WTC11 (cell line): ENCODE data around the gene ANXA9. TPM values are rescaled to one million over a fixed set of nuclear protein-coding genes. Genes with fewer than 3 reads are reported as not detected.
A peak's percentile ranks its signal among the peaks of the same experiment; 100 is the strongest.

Source experiments
- ATAC-seq: fragments of 200-7000 bp; cut with Tn5 transposase; 2 replicates; pipeline ENCODE4 v1.10.0; 2021; ENCODE audit warnings: mild to moderate bottlenecking, moderate library complexity
- CTCF ChIA-PET: fragments of 300-600 bp; sonication (Branson Sonifier 250); formaldehyde crosslinking; loops from one replicate; lab custom pipeline; 2021; ENCODE audit warnings: antibody characterized with exemption; lab: Charles Lee
- POLR2A ChIA-PET: fragments of 350-600 bp; sonication (Branson Sonifier 250); formaldehyde crosslinking; loops from one replicate; lab custom pipeline; 2021; ENCODE audit warnings: antibody characterized with exemption; lab: Charles Lee
- DNase-seq: peaks from one replicate; pipeline ENCODE4 v3.0.0; 2021; ENCODE audit warnings: low spot score
- H3K27ac Mint-ChIP-seq: 2 replicates; pipeline ENCODE4 v1.8.0; 2021; ENCODE audit warnings: mixed read lengths
- H3K27me3 Mint-ChIP-seq: 2 replicates; pipeline ENCODE4 v1.8.0; 2021; ENCODE audit warnings: low read depth, mild to moderate bottlenecking, moderate library complexity, mixed read lengths
- H3K36me3 Mint-ChIP-seq: 2 replicates; pipeline ENCODE4 v1.8.0; 2021; ENCODE audit warnings: mixed read lengths
- H3K4me1 Mint-ChIP-seq: 2 replicates; pipeline ENCODE4 v1.8.0; 2022; ENCODE audit warnings: mixed read lengths
- H3K4me3 Mint-ChIP-seq: 2 replicates; pipeline ENCODE4 v1.8.0; 2021; ENCODE audit warnings: mild to moderate bottlenecking, moderate library complexity, mixed read lengths
- H3K9me3 Mint-ChIP-seq: 2 replicates; pipeline ENCODE4 v1.8.0; 2021; ENCODE audit warnings: mixed read lengths
- ATF2 ChIP-seq: sonication (generic); formaldehyde crosslinking; IDR thresholded peaks from 2 replicates; pipeline ENCODE4 v1.8.1; 2022; ENCODE audit warnings: low read depth, missing genetic modification reagents, borderline replicate concordance
- ATF3 ChIP-seq: sonication (generic); formaldehyde crosslinking; conservative IDR thresholded peaks from 2 replicates; pipeline ENCODE4 v1.8.1; 2022; ENCODE audit warnings: mild to moderate bottlenecking, missing genetic modification reagents
- CBFB ChIP-seq: sonication (generic); formaldehyde crosslinking; IDR thresholded peaks from 2 replicates; pipeline ENCODE4 v1.8.1; 2022; ENCODE audit warnings: mild to moderate bottlenecking, low read depth, missing genetic modification reagents
- E2F1 ChIP-seq: sonication (generic); formaldehyde crosslinking; IDR thresholded peaks from 2 replicates; pipeline ENCODE4 v1.8.0; 2022; ENCODE audit warnings: mild to moderate bottlenecking, missing genetic modification reagents
- E2F5 ChIP-seq: sonication (generic); formaldehyde crosslinking; IDR thresholded peaks from 2 replicates; pipeline ENCODE4 v1.8.1; 2022; ENCODE audit warnings: mild to moderate bottlenecking, moderate library complexity, missing genetic modification reagents
- EMX1 ChIP-seq: fragments of 250-450 bp; sonication (Bioruptor Pico); IDR thresholded peaks from 2 replicates; pipeline ENCODE4 v1.8.0; 2021; ENCODE audit warnings: mild to moderate bottlenecking
- ESRRA ChIP-seq: sonication (generic); formaldehyde crosslinking; IDR thresholded peaks from 2 replicates; pipeline ENCODE4 v1.8.1; 2022; ENCODE audit warnings: mild to moderate bottlenecking, missing genetic modification reagents, borderline replicate concordance
- FOXP1 ChIP-seq: sonication (generic); formaldehyde crosslinking; IDR thresholded peaks from 2 replicates; pipeline ENCODE4 v1.8.0; 2022; ENCODE audit warnings: missing genetic modification reagents, mild to moderate bottlenecking, moderate library complexity, borderline replicate concordance
- MLX ChIP-seq: sonication (generic); formaldehyde crosslinking; IDR thresholded peaks from 2 replicates; pipeline ENCODE4 v1.8.1; 2023; ENCODE audit warnings: mild to moderate bottlenecking, missing genetic modification reagents, moderate library complexity
- MXD4 ChIP-seq: fragments of 250-450 bp; sonication (Bioruptor Pico); IDR thresholded peaks from 2 replicates; pipeline ENCODE4 v1.8.0; 2021; ENCODE audit warnings: mild to moderate bottlenecking, moderate library complexity, borderline replicate concordance
- MYBL2 ChIP-seq: sonication (generic); formaldehyde crosslinking; IDR thresholded peaks from 2 replicates; pipeline ENCODE4 v1.8.1; 2023; ENCODE audit warnings: mild to moderate bottlenecking, moderate library complexity, missing genetic modification reagents
- NR3C1 ChIP-seq: sonication (generic); formaldehyde crosslinking; conservative IDR thresholded peaks from 2 replicates; pipeline ENCODE4 v1.8.1; 2023; ENCODE audit warnings: low read depth, mild to moderate bottlenecking, missing genetic modification reagents
- SMAD3 ChIP-seq: sonication (generic); formaldehyde crosslinking; IDR thresholded peaks from 2 replicates; pipeline ENCODE4 v1.8.0; 2022; ENCODE audit warnings: missing genetic modification reagents, mild to moderate bottlenecking, borderline replicate concordance
- SOX15 ChIP-seq: fragments of 250-450 bp; sonication (Bioruptor Pico); IDR thresholded peaks from 2 replicates; pipeline ENCODE4 v1.9.0; 2021; ENCODE audit warnings: mild to moderate bottlenecking
- TP53 ChIP-seq: sonication (generic); formaldehyde crosslinking; IDR thresholded peaks from 2 replicates; pipeline ENCODE4 v1.8.1; 2023; ENCODE audit warnings: mild to moderate bottlenecking, missing genetic modification reagents
- ZBTB43 ChIP-seq: sonication (generic); formaldehyde crosslinking; IDR thresholded peaks from 2 replicates; pipeline ENCODE4 v1.8.1; 2023; ENCODE audit warnings: mild to moderate bottlenecking, missing genetic modification reagents
- ZMAT4 ChIP-seq: fragments of 250-450 bp; sonication (Bioruptor Pico); IDR thresholded peaks from 2 replicates; pipeline ENCODE4 v1.9.0; 2021; ENCODE audit warnings: mild to moderate bottlenecking
- ZNF232 ChIP-seq: sonication (generic); formaldehyde crosslinking; IDR thresholded peaks from 2 replicates; pipeline ENCODE4 v1.8.0; 2022; ENCODE audit warnings: mild to moderate bottlenecking, missing genetic modification reagents
- ZNF416 ChIP-seq: fragments of 250-450 bp; sonication (Bioruptor Pico); IDR thresholded peaks from 2 replicates; pipeline ENCODE4 v1.9.0; 2021; ENCODE audit warnings: mild to moderate bottlenecking, inconsistent platforms
- ZNF423 ChIP-seq: fragments of 250-450 bp; sonication (Bioruptor Pico); IDR thresholded peaks from 2 replicates; pipeline ENCODE4 v2.1.2; 2022; ENCODE audit warnings: mild to moderate bottlenecking, moderate library complexity
- total RNA-seq: library from RNA; stranded (reverse); gene quantifications from 3 replicates; pipeline ENCODE4 v1.2.3, GENCODE V29; 2021

ANXA9 gene
- total RNA-seq, 1 experiment from 2014 or later, result 1.6 TPM

- Mint-ChIP-seq H3K4me3 (peak overlapping the region; percentile 94), H3K36me3 (no peaks in the 10 kb centered on the region), H3K27ac (no peak overlapping the region), H3K27me3 (no peaks in the 10 kb centered on the region), H3K9me3 (no peaks in the 10 kb centered on the region), H3K4me1 (peaks cover 37% of the 10 kb centered on the region)
- ATAC-seq (no peak), DNase-seq (no peak)
- TF ChIP-seq ATF3 (CRISPR knock-in tag), result no peak
- TF ChIP-seq NR3C1 (CRISPR knock-in tag), result no peak
- no peak for TF ChIP-seq ZMAT4 (CRISPR knock-in tag)
- TF ChIP-seq ZNF232 (CRISPR knock-in tag), result no peak
- no peak for TF ChIP-seq ZNF416
- no peak for TF ChIP-seq E2F5 (CRISPR knock-in tag)
- no peak for TF ChIP-seq ZBTB43 (CRISPR knock-in tag)
- TF ChIP-seq ESRRA (CRISPR knock-in tag), result no peak
- no peak for TF ChIP-seq CBFB (CRISPR knock-in tag)
- no peak for TF ChIP-seq MXD4
- no peak for TF ChIP-seq TP53 (CRISPR knock-in tag)
- TF ChIP-seq ZNF423 (CRISPR knock-in tag), result no peak
- no peak for TF ChIP-seq ATF2 (CRISPR knock-in tag)
- no peak for TF ChIP-seq EMX1 (CRISPR knock-in tag)
- TF ChIP-seq E2F1, result no peak
- POLR2A ChIA-PET, result no interaction called here
- CTCF ChIA-PET, result no interaction called here
Observed at GRCh38 chr1:151009674-151010345, 27.7 kb downstream of the ANXA9 start.

- Mint-ChIP-seq H3K9me3 (no peaks in the 10 kb centered on the region), H3K36me3 (no peaks in the 10 kb centered on the region), H3K4me1 (peaks cover 34% of the 10 kb centered on the region), H3K27ac (no peak overlapping the region)
- ATAC-seq, result no peak
- ChIA-PET POLR2A (no interaction called here), CTCF (no interaction called here)
- DNase-seq, result no peak
- no peak for TF ChIP-seq SMAD3 (CRISPR knock-in tag)
- TF ChIP-seq SOX15 (CRISPR knock-in tag), result no peak
- TF ChIP-seq MLX (CRISPR knock-in tag), result no peak
- TF ChIP-seq FOXP1 (CRISPR knock-in tag), result no peak
- TF ChIP-seq MYBL2 (CRISPR knock-in tag), result no peak
- TF ChIP-seq, all 79 proteins: peak for 0
- no peaks in the 10 kb centered on the region for H3K27me3 Mint-ChIP-seq
- no peak overlapping the region for H3K4me3 Mint-ChIP-seq
Observed at GRCh38 chr1:151010346-151010726, 28.2 kb downstream of the ANXA9 start.
